Dermis blood vessel endothelial cell (primary cell): ENCODE data around the gene KIF9. TPM values are rescaled to one million over a fixed set of nuclear protein-coding genes. Genes with fewer than 3 reads are reported as not detected.
"Not testable (repeated sequence)": the region's sequence is repeated elsewhere in the genome, so short reads cannot be mapped to it uniquely, and the experiment has no call there.

Experiments
- DNase-seq: peaks from one replicate; pipeline ENCODE4 v3.0.0; 2010
- total RNA-seq: library from RNA; depleted of rRNA; stranded (reverse); fragments of >200 nt; gene quantifications from 2 replicates; pipeline ENCODE4 v1.2.3, GENCODE V29; 2014

The KIF9 gene
- total RNA-seq, 1 donor from 2014 or later = 10.0 TPM

- no peak for DNase-seq
These were observed 35.2 kb downstream of the KIF9 start for GRCh38 chr3:47247131-47248064.

GRCh38 chr3:47245271-47245670 lies 37.3 kb downstream of the KIF9 start:
- no peak for DNase-seq

- no peak for DNase-seq
These were observed 38.0 kb downstream of the KIF9 start for GRCh38 chr3:47244531-47245100.

GRCh38 chr3:47243419-47244147 lies 39.0 kb downstream of the KIF9 start:
- no peak for DNase-seq

- no peak for DNase-seq
These were observed 42.7 kb downstream of the KIF9 start for GRCh38 chr3:47239929-47240328.

GRCh38 chr3:47238017-47238416 lies 44.6 kb downstream of the KIF9 start:
- no peak for DNase-seq

- DNase-seq = peak; percentile 37
These were observed 54.5 kb downstream of the KIF9 start for GRCh38 chr3:47228088-47228487.

- DNase-seq = no peak
These were observed 54.9 kb downstream of the KIF9 start for GRCh38 chr3:47227678-47228077.

GRCh38 chr3:47225310-47225906 lies 57.2 kb downstream of the KIF9 start:
- DNase-seq = no peak

- no peak for DNase-seq
These were observed 58.8 kb downstream of the KIF9 start for GRCh38 chr3:47223755-47224154.

- DNase-seq = no peak
These were observed 60.8 kb downstream of the KIF9 start for GRCh38 chr3:47221798-47222197.

GRCh38 chr3:47210863-47211405 lies 71.7 kb downstream of the KIF9 start:
- DNase-seq = no peak

- not testable (repeated sequence) for DNase-seq
These were observed 76.6 kb downstream of the KIF9 start for GRCh38 chr3:47206022-47206421.

- no peak for DNase-seq
These were observed 77.7 kb downstream of the KIF9 start for GRCh38 chr3:47204875-47205274.

GRCh38 chr3:47202542-47202941 lies 80.1 kb downstream of the KIF9 start:
- DNase-seq = no peak

GRCh38 chr3:47197287-47197686 lies 85.3 kb downstream of the KIF9 start:
- DNase-seq = no peak

GRCh38 chr3:47194994-47195393 lies 87.6 kb downstream of the KIF9 start:
- no peak for DNase-seq

GRCh38 chr3:47193871-47194859 lies 88.4 kb downstream of the KIF9 start:
- no peak for DNase-seq

- DNase-seq = no peak
These were observed 96.3 kb downstream of the KIF9 start for GRCh38 chr3:47186285-47186684.

GRCh38 chr3:47181685-47182084 lies 100.9 kb downstream of the KIF9 start:
- not testable (repeated sequence) for DNase-seq

- DNase-seq = not testable (repeated sequence)
These were observed 102.6 kb downstream of the KIF9 start for GRCh38 chr3:47180011-47180410.
